ENCODE results near the gene CACNG8.
A peak's percentile ranks its signal among the peaks of the same experiment; 100 is the strongest.
"Not testable (repeated sequence)": the region's sequence is repeated elsewhere in the genome, so short reads cannot be mapped to it uniquely, and the experiment has no call there.

Gene CACNG8

DNA sequence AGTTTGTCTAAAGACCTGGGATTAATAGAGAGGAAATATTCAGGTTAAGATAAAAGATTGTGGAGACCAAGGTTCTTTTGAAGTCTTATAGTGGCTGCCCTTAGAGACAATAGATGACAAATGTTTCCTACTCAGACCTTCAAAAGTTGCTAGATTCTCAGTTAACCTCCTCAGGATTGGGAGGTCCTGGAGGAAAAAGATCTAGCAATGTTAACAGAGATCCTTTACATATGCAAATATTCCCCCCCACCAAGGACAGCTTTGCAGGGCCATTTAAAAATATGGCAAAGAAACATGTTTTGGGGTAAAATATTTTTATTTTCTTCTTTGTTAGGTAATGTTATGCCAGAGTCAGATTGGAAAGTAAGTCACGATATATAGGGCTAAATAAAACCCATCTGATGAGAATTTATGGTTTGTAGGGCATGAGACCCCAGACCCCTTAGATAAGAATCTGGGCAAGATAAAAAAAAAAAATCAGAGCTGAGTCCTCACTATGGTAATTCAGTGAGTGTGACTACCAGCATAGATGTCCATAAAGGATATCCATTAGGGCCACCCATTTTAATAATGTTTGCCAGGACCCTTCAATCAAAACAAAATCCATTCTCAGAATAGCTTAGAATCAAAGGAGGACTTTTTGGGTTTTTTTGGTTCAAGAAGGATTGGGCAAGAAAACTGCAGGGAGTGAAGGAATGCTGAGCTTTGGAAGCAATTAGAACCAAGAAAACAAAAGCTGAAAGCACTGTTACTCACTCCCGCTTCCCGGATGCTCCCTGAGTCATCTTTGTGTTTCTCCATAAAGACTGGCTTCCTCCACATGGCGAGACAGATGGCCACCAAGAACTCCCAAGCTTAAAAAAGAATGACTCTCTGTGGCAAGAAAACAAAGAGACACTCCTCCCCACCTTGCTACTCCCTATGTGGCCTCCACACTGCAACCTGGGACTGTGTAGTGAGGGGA is 72.8 kb downstream of the CACNG8 start:
- no peak overlapping the region for H3K4me3 ChIP-seq (ENCODE audit: low read depth, low read length)
- TF ChIP-seq, protein P1, sequence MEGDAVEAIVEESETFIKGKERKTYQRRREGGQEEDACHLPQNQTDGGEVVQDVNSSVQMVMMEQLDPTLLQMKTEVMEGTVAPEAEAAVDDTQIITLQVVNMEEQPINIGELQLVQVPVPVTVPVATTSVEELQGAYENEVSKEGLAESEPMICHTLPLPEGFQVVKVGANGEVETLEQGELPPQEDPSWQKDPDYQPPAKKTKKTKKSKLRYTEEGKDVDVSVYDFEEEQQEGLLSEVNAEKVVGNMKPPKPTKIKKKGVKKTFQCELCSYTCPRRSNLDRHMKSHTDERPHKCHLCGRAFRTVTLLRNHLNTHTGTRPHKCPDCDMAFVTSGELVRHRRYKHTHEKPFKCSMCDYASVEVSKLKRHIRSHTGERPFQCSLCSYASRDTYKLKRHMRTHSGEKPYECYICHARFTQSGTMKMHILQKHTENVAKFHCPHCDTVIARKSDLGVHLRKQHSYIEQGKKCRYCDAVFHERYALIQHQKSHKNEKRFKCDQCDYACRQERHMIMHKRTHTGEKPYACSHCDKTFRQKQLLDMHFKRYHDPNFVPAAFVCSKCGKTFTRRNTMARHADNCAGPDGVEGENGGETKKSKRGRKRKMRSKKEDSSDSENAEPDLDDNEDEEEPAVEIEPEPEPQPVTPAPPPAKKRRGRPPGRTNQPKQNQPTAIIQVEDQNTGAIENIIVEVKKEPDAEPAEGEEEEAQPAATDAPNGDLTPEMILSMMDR (IDR thresholded peaks at IDR 0.05; ENCODE audit: low read depth, low read length): no peak
- DNase-seq (ENCODE audit: low read depth, low spot score): peak; percentile 81
- in situ Hi-C loops (cut with HindIII; ENCODE audit: low sequenced_read_pairs): no loop called here

DNA sequence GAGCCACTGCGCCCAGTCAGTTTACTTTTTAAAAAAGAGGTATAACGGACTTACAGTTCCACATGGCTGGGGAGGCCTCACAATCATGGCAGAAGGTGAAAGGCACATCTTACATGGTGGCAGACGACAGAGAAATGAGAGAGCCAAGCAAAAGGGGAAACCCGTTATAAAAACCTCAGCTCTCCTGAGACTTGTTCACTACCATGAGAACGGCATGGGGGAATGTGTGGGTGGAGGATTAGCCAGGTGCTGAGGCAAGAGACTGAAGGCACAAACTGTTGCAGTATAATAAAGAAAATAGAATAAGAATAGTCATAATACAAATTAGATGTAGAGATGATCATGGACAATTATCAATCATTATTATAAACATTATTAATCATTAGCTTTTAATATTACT is 73.8 kb downstream of the CACNG8 start:
- DNase-seq (ENCODE audit: low read depth, low spot score); H3K4me3 ChIP-seq (ENCODE audit: low read depth, low read length); in situ Hi-C loops (cut with HindIII; ENCODE audit: low sequenced_read_pairs): not testable (repeated sequence)

Measured in astrocyte of the spinal cord (primary cell).